ENCODE measurements around the gene KRT16.

DNA sequence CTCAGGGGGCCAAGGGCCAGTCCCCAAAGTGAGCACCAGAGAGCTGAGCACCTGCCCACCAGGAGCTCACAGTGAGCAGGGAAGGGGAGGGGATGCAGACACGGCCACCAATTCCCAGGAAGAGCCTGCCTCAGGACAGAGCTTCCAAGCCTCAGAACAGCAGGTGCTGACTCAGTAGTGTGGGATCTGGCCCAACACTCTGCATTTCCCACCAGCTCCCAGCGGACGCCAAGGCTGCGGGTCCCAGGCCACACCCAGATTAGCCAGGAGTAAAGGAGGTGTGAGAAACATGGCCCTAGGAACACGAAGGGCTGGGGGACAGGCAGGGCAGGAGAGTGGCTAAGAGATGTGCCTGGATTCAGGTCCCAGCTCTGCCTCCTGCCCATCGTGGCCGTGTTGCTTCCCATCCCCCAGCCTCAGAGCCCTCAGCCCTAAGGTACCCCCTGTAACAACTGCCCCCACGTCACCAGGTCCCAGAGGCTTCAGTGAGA is 47.7 kb upstream of the KRT16 start:
- TF ChIP-seq, protein P1, sequence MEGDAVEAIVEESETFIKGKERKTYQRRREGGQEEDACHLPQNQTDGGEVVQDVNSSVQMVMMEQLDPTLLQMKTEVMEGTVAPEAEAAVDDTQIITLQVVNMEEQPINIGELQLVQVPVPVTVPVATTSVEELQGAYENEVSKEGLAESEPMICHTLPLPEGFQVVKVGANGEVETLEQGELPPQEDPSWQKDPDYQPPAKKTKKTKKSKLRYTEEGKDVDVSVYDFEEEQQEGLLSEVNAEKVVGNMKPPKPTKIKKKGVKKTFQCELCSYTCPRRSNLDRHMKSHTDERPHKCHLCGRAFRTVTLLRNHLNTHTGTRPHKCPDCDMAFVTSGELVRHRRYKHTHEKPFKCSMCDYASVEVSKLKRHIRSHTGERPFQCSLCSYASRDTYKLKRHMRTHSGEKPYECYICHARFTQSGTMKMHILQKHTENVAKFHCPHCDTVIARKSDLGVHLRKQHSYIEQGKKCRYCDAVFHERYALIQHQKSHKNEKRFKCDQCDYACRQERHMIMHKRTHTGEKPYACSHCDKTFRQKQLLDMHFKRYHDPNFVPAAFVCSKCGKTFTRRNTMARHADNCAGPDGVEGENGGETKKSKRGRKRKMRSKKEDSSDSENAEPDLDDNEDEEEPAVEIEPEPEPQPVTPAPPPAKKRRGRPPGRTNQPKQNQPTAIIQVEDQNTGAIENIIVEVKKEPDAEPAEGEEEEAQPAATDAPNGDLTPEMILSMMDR (IDR thresholded peaks at IDR 0.05; ENCODE audit: borderline replicate concordance, extremely low read depth, low read length, poor library complexity, severe bottlenecking) = no peak
- TF ChIP-seq EZH2 (IDR thresholded peaks at IDR 0.05; ENCODE audit: borderline replicate concordance, low read depth, low read length, severe bottlenecking) = no peak
